Esophagus squamous epithelium (tissue), 4 donors: ENCODE measurements around the gene USP20.

Experiments used
- CTCF ChIP-seq, 6 experiments: fragments of 450-650 bp in 4 of 6; fragments of 200-600 bp in 2 of 6; sonication (generic) in 2 of 6; IDR thresholded peaks; one replicate each; pipeline ENCODE4 v1.5.1; 2016 to 2019; ENCODE audit warnings: antibody characterized with exemption in 6 of 6, mild to moderate bottlenecking in 4 of 6, moderate library complexity in 4 of 6
- POLR2A ChIP-seq, 4 donors: fragments of 450-650 bp; IDR thresholded peaks; one replicate each; pipeline ENCODE4 v1.6.1; 2017; ENCODE audit warnings: antibody characterized with exemption in 4 of 4, mild to moderate bottlenecking in 4 of 4, moderate library complexity in 3 of 4

GRCh38 chr9:129867136-129868022 lies 32.1 kb downstream of the USP20 start:
- TF ChIP-seq CTCF (IDR thresholded peaks at IDR 0.05) (no peak), POLR2A (IDR thresholded peaks at IDR 0.05) (no peak)
